ENCODE results near the gene GCFC2.

DNA sequence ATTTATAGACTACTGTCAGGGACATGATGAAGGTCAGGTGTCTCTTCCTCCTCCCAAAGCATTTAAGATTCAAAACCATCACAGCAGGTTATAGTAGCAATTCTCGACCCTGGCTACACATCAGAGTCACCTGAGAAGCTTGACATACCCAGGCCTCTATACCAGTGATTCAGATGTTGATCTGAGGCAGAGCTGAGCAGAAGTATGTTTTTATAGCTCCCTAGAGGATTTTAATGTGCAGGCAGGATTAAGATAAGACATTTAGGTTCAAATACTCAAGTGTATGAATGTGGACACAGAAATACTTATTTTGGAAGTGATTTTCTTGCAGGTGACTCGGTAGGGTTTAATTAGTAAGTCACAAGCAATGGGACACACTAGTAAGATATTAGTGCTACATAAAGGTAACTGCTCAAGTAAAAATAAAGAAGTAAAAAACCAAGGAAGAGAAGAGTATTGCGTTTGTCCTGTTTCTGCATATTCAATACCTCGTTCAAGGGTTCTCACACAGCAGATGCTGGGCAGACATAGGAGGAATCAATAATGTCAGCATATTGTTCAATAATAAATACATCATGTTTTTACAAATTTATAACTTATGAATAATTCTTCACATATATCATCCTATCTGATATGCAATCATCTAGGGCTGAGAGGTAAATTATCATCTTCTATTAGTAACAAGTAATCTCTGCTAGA, 7.0 kb downstream of the GCFC2 start:
- TF ChIP-seq, protein P1, sequence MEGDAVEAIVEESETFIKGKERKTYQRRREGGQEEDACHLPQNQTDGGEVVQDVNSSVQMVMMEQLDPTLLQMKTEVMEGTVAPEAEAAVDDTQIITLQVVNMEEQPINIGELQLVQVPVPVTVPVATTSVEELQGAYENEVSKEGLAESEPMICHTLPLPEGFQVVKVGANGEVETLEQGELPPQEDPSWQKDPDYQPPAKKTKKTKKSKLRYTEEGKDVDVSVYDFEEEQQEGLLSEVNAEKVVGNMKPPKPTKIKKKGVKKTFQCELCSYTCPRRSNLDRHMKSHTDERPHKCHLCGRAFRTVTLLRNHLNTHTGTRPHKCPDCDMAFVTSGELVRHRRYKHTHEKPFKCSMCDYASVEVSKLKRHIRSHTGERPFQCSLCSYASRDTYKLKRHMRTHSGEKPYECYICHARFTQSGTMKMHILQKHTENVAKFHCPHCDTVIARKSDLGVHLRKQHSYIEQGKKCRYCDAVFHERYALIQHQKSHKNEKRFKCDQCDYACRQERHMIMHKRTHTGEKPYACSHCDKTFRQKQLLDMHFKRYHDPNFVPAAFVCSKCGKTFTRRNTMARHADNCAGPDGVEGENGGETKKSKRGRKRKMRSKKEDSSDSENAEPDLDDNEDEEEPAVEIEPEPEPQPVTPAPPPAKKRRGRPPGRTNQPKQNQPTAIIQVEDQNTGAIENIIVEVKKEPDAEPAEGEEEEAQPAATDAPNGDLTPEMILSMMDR (IDR thresholded peaks at IDR 0.05) = no peak
- no peak for TF ChIP-seq POLR2A (IDR thresholded peaks at IDR 0.05)
- TF ChIP-seq POLR2AphosphoS5 (IDR thresholded peaks at IDR 0.05) = no peak

Measured in suprapubic skin (tissue), 4 donors.